ENCODE data around the gene POLR3E. TPM values are rescaled to one million over a fixed set of nuclear protein-coding genes. Genes with fewer than 3 reads are reported as not detected.

Gene POLR3E, protein sequence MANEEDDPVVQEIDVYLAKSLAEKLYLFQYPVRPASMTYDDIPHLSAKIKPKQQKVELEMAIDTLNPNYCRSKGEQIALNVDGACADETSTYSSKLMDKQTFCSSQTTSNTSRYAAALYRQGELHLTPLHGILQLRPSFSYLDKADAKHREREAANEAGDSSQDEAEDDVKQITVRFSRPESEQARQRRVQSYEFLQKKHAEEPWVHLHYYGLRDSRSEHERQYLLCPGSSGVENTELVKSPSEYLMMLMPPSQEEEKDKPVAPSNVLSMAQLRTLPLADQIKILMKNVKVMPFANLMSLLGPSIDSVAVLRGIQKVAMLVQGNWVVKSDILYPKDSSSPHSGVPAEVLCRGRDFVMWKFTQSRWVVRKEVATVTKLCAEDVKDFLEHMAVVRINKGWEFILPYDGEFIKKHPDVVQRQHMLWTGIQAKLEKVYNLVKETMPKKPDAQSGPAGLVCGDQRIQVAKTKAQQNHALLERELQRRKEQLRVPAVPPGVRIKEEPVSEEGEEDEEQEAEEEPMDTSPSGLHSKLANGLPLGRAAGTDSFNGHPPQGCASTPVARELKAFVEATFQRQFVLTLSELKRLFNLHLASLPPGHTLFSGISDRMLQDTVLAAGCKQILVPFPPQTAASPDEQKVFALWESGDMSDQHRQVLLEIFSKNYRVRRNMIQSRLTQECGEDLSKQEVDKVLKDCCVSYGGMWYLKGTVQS
- 10 to 100 TPM; 37.0 to 44.8 TPM for total RNA-seq
- long read RNA-seq, transcript POLR3E-201 (21 exons, 3,697 nt), result major isoform, 20 of 32 reads
- long read RNA-seq, partial matches to known transcripts, result 8 of 32 reads
- long read RNA-seq, other reads (novel, unspliced or antisense), result 4 of 32 reads

DNA sequence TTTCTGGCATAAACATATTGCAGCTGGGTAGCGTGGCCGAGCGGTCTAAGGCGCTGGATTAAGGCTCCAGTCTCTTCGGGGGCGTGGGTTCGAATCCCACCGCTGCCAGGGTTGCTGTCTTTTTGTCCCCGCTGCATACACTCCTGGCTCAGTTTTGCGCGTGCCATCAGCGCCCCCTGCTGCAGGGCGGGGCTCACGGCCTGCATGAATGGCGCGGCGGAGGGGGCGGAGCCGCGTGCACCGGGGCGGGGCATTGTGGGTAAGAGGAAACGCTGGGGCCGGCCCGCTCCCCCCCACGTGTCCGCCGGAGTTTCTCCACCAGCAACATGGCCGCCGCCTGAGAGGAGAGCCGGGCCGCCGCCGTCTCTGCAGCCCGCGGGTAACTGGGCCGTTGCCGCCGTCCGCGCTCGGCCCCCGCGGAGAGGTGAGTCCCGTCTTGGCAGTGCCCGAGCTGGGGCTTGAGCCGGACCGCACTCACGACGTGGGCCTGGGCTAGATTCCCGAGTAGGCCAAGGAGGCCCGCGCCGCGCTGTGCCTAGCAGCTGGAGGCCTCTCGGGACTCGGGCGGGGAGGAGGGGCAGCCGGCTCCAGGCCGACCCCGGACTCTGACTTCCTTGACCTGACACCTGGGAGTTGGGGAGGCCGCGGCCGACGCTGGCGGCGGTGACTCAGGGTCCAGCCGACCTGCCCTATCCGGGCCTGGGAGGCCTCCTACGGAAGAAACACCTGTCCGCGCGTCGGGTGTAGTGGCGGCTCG is at the start of gene POLR3E:
POLR3E (plus strand) TSS at position 296 of the 757 bp plus-strand sequence. CDS start 5,560 bp downstream, outside the sequence.
- intact Hi-C loops (cut with DNase I, micrococcal nuclease), result loop anchor here (5.0 to 10.0 kb wide), 3 partner anchors 92 to 290 kb away; partner anchors contain the start of genes EEF2K (in 1 of the 2) and MOSMO (in 1 of the 2)
- ATAC-seq (peak; percentile 89), DNase-seq (peak; percentile 96 to 100)

DNA sequence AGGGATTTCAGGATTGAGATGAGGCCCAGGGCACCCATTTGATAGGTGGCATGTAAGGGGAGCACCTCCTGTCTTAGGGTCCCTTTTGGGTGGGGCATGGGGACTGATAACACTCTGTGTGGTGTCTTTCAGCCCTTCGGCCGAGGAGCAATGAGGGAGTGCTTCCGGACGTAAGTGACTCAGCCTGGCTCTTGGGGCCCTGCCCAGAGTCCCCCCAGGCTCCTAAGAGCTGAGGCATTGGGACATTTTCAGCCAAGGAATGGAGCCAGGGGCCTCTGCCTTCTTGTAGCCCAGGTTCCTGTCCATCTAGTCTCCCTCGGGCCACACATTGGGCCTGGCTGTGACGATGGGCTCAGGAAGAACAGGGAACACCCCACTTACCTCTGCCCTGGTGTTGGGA is 46.7 kb upstream of the POLR3E start:
- ATAC-seq (no peak), DNase-seq (no peak)
- intact Hi-C loops (cut with DNase I, micrococcal nuclease), result no loop called here

DNA sequence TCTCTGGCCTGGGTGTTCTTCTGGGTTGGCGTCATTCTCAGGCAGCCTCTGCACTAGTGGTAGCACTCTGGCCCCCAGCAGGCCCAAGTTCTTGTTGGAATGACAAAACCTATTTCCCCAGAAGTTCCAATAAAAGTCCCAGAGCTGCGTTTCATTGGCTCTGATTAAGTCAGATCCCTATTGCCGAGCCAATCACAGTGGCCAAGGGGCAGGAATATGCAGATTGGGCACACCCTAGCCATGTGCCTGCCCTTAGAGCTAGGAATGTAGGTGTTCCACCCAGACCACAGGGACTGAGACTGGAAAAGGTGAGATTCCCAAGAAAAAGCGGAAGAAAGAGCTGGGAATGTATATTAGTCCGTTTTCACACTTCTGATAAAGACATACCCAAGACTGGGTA is 44.9 kb upstream of the POLR3E start:
- no peak for DNase-seq
- no peak for ATAC-seq
- intact Hi-C loops (cut with DNase I, micrococcal nuclease), result no loop called here

DNA sequence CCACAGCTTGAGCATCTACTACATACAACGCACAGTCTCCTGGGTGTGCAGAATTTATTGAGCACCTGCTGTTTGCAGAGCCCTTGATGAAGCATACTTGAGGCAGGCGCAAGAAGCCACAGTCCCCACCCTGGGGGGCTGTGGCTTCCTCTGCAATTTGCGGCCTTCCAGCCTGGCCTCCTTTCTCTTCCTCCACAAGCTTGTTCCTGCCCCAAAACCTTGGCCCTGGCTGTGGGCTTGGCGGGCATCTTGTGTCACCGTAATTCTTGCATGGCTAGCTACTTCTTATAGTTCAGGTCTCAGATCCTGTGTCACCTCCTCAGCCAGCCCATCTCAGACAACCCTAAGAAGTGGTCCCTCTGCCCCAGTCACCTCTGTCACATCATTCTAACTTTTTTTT is 43.9 kb upstream of the POLR3E start:
- ATAC-seq, result no peak
- DNase-seq, result no peak
- intact Hi-C loops (cut with DNase I, micrococcal nuclease), result no loop called here

DNA sequence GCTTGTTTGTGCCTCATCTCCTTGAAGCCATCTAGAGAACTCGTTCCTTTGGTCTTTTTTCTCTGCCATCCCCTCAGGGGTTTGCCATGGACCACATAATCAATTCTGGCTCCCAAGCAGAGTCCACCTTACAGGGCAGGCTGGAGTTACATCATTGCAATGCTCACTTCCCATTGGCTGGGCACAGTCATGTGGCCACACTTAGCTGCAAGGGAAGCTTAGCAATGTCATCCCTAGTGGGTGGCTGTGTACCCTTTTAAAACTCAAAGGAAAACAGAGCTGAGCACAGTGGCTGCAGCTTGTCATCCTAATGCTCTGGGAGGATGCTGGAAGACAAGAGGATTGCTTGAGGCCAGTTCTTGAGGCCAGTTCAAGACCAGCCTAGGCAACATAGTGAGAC is 41.9 kb upstream of the POLR3E start:
- DNase-seq (no peak), ATAC-seq (no peak)
- intact Hi-C loops (cut with DNase I, micrococcal nuclease), result no loop called here

DNA sequence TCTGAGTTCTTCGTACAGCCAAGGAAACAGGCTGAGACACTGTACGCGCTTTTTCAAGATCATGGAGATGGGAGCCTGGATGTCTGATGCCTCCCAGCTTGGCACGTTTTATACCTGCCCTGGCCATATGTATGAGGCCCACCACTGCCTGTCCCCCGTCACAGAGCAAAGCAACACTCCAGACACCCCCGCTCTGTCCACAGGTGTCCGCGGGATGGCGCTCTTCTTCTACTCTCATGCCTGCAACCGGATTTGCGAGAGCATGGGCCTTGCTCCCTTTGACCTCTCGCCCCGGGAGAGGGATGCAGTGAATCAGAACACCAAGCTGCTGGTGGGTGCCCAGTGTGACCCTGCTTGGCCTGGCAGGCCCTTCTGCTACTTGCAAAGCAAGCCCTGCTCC is 39.8 kb upstream of the POLR3E start:
- DNase-seq, result no peak
- ATAC-seq, result no peak
- intact Hi-C loops (cut with DNase I, micrococcal nuclease), result no loop called here

DNA sequence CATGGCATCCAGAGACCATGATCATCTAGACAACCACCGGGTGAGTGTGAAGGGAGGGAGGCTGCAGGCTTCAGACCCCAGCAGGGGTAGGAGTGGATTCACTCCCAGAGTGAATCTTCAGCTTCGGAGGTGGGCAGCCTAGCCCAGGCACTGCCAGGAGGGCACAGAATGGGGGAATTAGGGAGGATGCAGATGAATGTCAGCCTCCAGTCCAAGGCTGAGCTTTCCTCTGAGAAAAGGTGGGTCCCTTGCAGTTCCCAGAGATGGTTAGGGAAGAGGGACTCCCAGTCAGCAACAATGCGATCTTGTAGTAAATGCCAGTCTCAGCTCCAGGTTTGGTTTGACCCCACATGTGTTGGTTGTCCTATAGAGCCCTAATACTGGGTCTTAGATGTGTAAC is 36.7 kb upstream of the POLR3E start:
- intact Hi-C loops (cut with DNase I, micrococcal nuclease), result no loop called here
- ATAC-seq, result no peak
- no peak for DNase-seq

DNA sequence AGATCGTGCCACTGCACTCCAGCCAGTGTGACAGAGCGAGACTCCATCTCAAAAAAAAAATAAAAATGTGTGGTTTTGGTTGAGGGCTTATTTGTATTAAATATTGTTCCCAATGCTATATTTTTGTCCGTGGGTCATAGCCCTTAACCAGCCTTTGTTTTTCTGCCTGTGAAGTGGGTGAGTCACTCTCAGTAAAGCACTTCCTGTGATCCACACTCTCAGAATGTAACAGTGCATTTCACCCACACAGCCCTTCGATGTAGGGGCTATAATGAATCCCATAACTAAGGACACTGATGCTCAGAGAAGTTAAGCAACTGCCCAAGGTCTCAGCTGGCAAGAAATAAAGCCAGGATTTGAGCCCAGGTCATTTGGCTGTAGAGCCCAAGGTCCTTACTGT is 34.7 kb upstream of the POLR3E start:
- intact Hi-C loops (cut with DNase I, micrococcal nuclease), result no loop called here
- no peak for ATAC-seq

DNA sequence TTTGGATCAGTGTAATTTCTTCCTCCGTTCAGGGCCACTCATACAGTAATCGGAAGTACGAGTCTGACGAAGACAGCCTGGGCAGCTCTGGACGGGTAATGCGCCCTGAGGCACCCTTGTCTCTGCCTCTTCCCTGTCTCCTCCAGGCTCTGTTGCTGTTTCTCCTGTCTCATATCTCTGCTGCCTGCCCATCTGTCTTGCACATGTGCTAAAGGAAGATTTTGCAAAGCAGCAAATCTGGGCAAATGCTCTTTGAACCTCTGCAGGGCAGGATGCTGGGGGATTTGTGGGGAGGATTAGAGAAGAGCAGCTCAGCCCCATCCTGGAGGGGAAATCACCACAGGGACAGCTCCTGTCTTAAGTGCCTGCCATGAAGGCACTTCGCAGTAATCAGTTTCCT is 32.4 kb upstream of the POLR3E start:
- DNase-seq (no peak), ATAC-seq (no peak)
- intact Hi-C loops (cut with DNase I, micrococcal nuclease), result no loop called here

More for the DNA sequence above, 34.7 kb upstream of the POLR3E start:
- no peak for DNase-seq

DNA sequence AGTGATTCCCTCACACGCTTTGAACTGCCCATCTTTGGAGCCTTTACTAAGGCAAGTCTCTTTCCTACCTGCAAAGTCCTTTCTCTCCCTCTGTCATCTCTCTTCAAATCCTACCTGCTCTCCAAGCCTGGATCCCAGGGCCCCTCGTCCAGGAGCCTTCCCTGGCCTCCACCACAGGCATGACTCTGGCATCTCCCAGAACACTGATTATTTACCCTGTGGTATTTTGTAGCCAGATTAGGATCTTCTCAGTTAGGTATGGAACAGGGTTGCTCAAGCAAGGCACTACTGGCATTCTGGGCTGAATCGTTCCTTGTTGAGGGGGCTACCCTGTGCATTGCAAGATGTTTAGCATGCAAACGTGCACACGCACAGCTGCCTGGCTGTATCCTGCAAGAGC is 31.9 kb upstream of the POLR3E start:
- no peak for ATAC-seq
- no peak for DNase-seq
- intact Hi-C loops (cut with DNase I, micrococcal nuclease), result no loop called here

DNA sequence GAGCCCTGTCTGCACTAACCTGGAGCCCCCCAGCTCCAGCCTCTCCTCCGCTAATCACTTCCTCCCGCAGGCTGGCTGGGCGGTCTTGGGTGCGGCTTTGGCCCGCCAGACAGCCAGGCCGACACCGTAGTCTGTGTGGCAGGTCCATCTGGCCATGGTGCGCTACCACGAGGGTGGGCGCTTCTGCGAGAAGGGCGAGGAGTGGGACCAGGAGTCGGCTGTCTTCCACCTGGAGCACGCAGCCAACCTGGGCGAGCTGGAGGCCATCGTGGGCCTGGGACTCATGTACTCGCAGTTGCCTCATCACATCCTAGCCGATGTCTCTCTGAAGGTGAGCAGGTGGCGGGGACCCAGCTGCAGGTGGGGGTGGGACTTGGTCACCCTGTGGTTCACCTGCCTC is 30.7 kb upstream of the POLR3E start:
- intact Hi-C loops (cut with DNase I, micrococcal nuclease), result no loop called here
- DNase-seq (no peak), ATAC-seq (no peak)

DNA sequence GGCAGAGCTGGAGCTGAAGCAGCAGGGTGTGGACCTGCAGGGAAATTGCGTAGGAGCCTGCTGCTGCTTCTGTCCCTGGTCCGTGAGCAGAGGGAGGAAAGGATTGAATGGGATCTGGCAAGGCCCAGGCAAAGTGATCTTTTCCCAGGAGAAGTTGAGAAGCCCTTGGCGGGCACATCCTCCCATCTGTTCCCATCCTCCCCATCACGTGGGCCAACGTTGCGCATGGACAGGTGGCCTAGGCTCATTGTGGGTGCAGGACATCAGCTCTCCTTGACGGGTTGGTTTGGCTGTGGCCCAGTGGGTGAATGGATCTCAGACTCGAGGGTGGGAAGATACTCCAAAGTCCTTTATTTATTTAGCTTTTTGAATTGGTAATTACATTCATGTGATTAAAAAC is 29.4 kb upstream of the POLR3E start:
- intact Hi-C loops (cut with DNase I, micrococcal nuclease), result no loop called here
- DNase-seq, result no peak
- no peak for ATAC-seq

DNA sequence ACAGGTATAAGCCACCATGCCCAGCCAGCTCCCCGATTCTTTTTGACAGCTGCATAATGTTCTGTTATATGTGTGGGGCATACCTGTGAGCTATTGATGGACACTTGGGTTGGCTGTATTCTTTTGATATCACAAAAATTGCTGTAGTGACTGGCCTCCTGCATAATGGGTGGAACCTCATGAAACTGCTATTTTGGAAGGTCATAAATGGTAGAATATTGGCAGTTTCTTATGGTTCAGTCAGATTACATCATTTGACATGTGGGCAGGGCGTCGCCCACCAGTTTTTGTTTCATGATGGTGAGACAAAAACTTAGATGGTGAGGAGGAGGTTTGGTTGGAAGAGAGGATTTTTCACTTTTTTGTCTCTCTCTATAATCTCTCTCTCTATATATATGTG is 26.7 kb upstream of the POLR3E start:
- intact Hi-C loops (cut with DNase I, micrococcal nuclease), result no loop called here
- no peak for DNase-seq
- no peak for ATAC-seq

DNA sequence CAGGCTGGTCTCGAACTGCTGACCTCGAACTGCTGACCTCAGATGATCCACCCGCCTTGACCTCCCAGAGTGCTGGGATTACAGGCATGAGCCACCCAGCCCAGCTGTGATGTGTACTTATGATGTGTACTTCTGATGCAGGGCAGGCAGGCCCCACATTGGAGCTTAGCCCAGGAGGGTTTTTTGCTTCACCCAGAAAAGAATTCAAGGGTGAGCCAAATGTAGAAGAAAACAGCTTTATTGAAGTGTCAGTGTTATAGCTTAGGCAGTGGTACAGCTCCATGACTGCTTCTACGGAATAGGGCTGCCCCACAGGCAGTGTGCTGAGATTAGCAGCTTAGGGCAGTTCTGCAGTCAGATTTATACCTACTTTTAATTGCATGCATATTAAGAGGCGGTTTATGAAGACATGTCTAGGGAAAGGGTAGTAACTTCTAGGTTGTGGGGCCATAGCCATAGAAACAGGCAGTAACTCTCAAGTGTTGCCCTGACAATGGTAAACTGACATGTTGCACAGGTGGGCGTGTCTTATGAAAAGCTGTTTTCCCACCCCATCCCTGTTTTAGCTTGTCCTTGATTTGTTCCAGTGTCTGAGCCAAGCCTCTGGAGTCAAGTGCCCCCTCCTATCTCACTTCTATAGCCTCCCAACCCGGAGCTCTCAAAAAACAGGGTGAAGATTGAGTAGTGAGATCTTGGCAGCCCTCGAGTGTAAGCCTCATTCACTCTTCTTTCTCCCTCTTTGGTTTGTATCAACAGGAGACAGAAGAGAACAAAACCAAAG is 24.1 kb upstream of the POLR3E start:
- no peak for DNase-seq
- intact Hi-C loops (cut with DNase I, micrococcal nuclease), result no loop called here

DNA sequence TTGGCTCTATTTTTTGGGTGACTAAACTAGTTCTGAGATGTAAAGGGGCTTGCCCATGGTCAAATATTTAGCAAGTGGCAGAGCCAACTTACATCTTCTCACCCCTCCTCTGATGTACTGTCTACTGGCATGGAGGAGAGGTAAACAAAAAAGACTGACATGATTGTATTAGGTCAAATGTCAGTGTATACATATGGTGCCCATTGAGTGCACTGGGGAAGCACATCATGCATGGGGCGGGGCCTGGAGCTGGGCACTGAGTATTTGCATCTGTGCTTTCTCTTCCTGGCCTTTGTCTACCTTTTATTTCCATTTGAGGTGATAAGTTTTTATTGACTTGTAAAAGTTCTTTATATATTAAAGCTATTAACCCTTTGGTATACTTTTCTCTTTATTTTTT is 22.3 kb upstream of the POLR3E start:
- intact Hi-C loops (cut with DNase I, micrococcal nuclease), result no loop called here
- DNase-seq (no peak), ATAC-seq (no peak)

More for the DNA sequence above, 24.1 kb upstream of the POLR3E start:
- ATAC-seq, result no peak

DNA sequence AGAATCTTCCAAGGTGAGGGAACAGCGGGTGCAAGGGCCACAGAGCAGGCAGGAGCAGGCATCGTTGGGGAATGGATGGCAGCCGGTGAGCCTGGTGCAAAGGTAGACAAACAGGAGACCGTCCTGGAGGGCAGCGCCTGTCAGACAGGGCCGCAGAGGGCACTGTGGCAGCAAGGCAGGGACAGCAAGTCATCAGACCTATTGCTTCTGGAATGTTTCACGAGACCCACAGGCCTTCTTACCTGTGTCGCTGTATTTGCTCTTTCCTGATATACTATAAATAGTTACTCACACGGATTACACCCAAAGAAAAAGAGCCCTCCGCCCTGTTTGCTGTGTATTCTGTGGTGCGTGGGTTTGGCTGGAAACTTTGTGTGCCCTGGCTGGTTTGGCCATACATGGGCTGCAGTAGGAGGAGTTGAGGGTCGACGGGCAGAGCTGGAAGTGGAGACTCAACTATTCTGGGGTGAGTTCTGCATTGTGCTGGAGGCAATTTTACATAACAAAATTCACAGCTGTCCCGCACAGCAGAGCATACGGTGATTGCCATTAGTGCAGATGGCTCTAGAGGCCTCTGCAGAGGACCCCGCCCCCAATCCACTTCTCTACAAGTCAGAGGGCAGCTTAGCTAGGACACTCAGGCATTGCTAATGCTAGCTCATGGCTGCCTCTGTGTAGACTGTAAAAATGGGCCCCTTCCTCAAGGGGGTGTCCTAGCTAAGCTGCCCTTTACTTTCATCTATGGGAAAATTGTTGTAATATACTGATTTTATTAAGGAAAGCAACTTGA is 18.6 kb upstream of the POLR3E start:
- intact Hi-C loops (cut with DNase I, micrococcal nuclease), result no loop called here
- DNase-seq (no peak), ATAC-seq (peak; percentile 54)

DNA sequence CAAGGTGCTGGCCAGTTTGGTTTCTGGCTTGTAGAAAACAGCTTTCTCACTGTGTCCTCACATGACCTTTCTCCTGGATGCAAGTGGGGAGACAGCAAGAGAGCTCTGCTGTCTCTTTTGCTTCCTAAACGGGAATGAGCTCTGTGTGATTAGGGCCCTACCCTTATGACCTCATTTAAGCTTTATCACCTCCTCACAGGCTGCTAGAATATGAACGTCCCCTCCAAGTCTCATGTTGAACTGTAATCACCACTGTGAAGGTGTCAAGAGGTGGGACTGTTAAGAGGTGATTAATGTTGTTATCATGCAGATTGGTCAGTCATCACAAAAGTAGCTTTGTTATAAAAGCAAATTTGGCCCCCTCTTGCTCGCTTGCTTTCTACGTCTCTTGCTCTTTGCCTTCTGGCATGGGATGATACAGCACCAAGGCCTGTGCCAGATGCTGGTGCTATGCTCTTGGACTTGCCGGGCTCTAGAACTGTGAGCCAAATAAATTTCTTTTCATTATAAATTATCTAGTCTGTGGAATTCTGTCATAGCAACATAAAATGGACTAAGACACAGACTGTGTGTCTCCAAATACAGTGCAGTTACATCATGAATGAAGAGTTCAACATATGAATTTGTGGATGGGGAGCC is 14.8 kb upstream of the POLR3E start:
- no peak for ATAC-seq
- intact Hi-C loops (cut with DNase I, micrococcal nuclease), result no loop called here
- no peak for DNase-seq

Measured in left colon (tissue), 2 donors.